ENCODE measurements around the gene RNF186.
"Not testable (repeated sequence)": the region's sequence is repeated elsewhere in the genome, so short reads cannot be mapped to it uniquely, and the experiment has no call there.

RNF186 gene

DNA sequence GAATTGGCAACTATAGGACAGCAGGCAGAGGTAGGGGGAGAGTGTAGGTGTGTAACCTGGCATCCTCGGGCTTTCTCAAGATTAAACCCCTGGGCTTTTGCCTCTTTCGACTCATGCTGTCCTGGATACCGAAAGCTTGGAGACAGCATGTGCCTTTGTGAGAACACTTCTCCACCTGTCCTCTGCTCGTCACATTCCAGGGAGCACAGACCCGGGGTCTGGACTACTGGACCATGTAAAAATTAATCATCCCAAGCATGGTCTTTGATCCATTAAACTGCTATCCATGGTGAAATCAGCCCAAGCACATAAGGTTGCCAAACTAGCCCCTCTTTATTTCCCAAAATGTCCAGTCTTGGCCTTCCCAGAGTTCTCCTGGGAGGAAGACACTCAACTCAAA, 9.0 kb upstream of the RNF186 start:
- DNase-seq: no peak

DNA sequence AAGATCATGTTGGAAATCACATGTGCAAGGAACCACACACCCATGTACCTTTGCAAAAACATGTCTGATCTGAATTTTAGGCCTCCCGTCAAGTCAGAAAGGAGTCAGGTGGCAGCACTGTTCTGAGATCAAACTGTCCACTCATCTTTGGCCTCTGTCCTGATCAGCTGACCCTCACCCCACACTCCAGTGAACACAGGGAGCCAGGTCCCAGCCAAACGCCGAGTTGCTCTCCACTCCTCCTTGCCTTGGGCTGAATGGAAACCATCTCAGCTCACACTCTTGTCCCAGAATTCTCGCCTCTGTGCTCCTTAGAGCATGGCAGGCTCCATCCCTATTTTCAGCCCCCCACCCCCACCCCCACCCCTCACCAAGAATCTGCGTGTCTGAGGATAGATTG, 4.6 kb upstream of the RNF186 start:
- DNase-seq: no peak

DNA sequence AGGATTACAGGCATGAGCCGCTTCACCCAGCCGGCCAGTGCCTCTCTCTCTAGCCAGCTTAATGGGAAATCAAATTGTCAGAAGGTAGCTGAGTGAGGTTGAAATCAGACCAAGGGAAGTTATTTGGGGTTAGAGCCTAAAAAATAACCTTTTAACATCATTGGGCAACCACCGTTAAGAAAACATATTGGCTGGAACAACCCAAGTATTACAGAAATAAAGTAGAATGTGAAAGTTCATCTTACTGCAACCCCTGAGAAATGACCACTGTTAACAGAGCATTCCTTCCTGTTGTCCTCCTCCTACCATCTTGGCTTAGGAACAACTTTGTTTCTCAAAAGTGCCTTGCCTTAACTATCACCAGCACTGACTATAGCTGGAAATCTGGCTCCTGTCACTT, 3.2 kb upstream of the RNF186 start:
- DNase-seq: no peak

DNA sequence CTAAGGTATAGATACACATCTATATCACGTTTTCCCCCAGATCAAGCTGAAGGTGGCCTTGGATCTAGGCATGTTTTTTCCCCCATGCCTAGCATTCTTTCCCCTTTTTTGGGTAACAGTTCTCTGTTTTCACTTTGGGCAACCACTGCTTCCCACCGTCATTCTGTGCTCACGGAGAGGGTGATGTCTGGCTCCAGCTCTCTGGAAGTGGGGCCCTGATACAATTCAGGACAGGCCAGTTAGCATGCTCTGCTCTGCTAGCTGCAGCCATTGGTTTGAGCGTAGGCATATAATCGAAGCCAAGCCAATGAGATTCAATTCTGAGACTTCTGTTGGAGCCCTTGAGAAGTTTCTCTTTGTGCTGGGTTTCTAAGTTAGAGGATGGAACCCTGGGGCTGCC, 2.1 kb upstream of the RNF186 start:
- DNase-seq: no peak

DNA sequence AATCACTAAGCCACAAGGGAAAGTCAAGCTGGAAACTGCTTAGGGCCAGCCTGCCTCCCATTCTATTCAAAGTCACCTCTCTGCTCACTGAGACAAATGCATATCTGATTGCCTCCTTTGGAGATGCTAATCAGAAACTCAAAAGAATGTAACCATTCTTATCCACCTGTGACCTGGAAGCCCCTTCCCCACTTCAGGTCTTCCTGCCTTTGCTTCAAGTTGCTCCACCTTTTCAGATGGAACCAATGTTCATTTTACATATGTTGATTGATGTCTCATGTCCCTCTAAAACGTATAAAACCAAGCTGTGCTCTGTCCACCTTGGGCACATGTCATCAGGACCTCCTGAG, 1.6 kb upstream of the RNF186 start:
- not testable (repeated sequence) for DNase-seq

DNA sequence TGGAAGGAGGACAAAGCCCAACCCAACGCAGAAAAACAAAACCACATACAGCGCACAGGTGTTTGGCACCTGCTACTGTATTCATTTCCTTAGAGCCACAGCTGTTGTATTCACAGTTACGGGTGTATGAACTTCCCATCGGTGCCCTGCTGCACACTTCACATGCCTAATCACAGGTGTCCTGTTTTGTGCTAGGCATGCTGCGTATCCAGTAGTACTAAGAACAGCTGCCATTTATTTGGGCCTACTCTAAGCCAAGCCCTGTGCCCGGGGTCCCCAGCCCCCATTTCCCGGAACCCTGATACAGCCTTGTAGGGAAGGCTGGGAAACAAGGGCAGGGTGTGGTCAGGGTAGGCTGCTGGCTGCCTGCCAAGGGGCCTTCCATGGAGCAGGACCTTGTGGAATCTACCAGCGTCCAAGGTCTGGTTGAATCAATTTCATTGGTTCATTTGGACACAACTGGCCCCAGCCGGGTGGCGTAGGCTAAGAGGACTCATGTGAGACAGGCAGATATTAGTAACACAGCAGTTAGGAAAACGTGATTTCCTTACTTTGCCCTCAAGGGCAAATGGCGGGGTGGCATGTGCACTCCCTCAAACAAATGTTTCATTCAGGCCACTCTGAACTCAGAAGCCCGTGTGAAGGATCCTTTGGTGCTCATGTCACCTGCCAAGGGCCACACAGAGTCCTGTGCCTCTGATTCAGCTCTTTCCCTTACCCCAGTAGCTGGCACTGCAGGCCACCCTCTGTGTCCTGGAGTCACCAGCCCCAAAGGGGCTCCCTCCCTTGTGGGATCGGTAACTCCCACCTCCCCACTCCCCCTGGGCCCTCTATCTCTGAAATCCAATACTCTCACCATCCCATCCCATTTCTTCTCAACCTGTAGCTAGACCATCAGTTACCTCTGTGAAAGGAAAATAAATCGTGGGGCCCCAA, 986 bp upstream of the RNF186 start:
- DNase-seq: no peak

DNA sequence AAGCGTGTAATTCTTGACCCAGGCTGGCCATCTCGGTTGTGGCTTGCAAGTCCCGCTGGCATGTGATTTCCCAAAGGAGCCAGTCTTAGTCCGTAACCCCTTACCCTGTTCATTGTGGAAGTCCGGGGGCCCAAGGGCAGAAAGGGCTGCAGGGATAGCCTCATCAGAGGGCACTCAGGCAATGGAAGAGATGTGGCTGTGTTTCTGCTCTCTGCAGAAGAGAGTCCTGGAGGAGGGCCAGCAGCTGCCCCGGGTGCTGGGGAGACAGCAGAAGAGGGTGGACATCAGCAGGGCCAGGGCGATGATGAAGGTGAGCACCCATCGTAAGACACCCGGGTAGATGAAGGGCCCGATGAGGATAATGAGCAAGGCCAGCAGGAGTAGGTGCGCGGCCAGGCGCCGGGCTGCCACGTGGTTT, 830 bp downstream of the RNF186 start:
- no peak for DNase-seq

DNA sequence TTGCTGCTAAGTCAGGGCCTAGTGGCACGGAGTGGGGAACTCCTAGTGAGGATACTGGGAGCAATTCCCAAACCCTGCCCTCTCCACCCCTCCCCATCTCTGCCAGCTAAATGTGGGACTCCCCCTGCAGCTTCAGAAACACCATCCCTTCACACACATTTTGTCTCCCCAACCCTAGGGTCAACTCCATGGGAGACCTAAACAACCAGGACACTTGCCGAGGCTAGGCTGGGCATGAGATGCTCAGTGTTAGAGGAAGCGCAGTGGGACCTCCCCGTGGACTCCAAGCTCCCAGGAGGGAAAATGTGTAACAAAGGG, 1.5 kb downstream of the RNF186 start:
- DNase-seq: no peak

DNA sequence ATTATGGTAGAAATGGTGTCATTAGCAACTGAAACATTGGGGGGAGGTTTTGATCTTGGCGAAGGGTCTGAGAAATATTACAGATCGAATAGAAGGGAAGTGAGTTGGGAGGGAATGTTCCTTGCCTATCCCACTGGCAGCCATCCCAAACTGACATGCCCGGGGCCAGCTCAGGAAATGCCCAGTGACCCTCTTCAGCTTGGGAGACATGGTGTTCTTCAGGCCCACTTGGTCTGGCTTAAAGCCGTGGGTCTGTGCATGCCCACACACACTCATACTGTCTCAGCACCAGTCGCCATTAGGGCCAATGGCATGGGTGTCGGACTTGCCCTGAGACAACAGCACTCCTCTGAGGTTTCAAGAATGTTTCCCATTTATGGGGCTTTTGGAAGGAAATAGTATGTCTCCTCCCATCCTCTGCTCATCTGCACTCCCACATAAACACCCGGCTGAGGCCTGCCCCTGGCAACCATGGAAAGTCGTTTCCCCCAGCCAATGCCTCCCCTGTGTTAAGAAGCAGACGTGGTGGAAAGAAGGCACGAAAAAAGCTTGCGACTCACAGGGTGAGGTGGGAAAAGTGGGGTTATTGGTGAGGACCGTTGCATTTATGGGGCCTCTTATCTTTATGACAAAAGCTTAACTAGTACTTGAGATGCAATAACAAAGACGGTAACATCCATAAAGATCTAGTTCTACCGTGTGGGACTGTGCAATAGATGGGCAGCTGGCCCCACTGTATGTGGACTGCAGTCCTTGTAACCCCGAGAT, 2.0 kb downstream of the RNF186 start:
- DNase-seq: no peak

DNA sequence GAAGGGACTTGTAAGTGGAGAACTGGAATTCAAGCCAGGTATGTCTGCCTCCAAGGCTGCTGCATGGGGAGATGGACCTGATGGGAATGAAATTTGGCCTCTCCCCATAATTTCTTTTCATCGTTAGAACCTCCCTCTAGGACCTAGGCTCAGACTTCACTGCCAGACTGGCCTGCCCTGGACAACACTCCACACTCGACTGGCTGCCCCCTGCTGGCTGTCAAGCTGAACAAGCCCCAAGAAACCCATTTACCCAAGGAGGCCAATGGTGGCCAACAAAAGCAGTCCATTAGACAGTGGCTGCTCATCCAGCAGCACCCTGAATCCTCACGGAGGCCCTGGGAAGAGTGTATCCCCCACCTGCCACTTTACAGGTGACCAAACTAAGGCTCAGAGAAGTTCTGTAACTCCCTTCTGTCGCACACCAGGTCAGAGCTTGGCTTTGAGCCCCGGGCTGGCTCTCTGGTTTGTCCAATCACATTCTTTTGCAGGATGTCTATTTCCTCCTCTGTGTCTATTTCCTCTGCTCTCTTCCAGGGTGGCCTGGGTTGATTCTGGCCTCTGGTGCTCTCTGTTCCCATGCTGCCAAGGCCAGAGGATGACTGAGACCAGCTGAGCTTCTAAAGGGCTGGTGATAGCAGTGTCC, 3.8 kb downstream of the RNF186 start:
- DNase-seq: peak; percentile 28

DNA sequence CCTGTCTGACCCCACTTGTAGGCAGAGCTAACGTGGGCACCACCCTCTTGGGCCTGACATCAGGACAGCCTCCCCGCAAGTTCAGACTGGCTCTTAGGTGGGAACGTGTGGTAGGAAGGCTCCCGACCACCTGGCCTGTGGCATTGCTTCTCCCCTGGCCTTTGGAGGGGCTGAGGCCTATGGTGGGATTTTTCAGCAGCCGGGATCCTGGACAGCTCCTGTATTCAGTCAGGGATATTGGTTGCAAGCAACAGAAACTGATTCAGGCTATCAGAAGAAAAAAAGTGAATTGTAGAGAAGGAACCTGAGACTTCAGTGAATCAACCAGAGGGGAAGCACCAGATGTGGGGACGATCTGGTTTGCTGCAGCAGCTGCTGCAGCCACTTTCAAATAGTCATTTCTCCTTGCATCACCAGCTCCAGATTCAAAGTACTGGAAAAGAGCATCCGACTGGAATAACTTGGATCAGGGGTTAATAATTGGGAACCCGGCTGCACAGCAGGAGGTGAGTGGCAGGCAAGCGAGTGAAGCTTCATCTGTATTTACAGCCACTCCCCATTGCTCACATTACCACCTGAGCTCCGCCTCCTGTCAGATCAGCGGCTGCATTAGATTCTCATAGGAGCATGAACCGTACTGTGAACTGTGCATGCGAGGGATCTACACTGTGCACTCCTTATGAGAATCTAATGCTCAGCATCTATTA, 5.9 kb downstream of the RNF186 start:
- DNase-seq: no peak

DNA sequence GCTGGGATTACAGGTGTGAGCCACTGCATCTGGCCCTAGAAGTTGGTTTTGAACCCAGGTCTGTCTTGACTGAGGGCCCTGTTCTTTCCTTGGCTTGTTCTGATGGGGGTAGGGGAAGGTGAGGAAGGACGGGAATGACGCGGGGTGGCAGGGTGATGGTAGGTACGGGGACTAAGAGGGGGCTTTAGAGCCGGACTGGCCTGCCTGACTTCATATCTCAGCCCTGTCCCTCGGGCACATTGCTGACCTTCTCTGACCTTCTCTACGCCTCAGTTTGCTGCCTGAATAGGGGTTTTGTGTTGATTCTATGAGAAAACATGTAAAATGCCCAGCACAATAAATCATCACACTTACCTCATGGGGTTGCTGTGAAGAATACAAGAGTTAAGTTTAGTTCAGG, 6.7 kb downstream of the RNF186 start:
- DNase-seq: no peak

DNA sequence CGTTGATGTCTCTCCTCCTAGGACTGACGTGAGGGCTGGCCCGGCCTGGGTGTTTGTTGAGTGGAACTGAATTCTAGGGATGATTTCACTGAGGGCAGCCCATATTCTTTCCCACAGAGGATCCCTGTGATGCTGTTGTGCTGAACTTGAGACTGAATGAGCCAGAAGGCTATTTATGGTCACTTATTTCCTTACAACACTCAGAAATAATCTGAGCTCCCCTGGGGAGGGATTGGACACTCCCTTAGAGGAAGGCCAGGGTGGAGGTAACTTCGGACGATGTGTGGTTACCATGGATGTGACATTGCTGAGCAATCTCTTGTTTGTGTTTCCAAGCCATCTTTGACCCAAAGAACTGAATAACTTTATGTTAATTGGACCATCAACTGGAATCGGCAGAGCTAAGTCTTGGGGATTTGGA, 10.2 kb downstream of the RNF186 start:
- no peak for DNase-seq

DNA sequence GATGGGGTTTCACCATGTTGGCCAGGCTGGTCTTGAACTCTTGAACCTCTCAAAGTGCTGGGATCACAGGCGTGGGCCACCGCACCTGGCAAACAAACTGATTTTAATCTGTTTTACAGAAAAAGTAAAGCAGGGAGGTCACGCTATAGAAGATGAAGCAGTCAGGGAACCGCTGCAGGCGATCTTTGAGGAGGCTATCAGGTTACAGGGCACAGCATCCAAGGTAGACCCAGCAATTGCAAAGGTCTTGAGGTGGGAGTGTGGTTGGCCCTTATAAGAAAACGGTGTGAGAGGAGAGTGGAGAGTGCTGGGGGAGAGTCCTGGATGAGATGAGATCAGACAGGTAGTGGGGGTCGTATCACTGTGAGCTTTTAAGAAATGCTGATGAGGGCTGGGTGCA, 12.8 kb downstream of the RNF186 start:
- DNase-seq: no peak

DNA sequence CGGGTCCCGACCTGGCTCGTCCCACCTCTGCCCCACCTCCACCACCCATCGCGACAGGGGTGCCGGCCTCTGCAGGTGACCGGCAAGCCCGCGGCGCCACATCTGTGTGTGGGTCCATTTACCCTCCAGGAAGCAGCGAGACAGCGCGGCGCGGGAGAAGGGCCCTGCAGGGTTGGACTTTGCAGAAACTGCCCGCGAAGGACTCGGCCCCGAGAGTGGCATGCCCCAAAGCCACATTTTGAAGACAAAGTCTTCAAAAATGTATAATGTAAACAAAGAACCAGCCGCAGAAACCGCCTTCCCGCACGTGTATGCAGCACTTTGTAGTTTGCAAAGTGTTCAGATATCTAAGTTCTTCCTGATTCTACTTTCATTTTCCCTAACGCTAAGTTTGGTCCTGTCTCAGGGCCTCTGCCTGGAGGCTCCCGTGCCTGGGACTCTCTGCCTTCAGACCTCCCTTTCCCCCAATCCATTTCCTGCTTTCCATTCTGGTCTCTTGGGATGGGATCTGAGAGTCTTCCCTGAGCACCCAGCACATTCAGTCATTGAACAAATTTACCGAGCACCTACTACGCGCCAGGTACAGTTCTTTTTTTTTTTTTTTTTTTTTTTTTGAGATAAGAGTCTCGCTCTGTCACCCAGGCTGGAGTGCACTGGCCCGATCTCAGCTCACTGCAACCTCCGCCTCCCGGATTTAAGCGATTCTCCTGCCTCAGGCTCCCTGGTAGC, 14.8 kb downstream of the RNF186 start:
- peak; percentile 82 for DNase-seq

DNA sequence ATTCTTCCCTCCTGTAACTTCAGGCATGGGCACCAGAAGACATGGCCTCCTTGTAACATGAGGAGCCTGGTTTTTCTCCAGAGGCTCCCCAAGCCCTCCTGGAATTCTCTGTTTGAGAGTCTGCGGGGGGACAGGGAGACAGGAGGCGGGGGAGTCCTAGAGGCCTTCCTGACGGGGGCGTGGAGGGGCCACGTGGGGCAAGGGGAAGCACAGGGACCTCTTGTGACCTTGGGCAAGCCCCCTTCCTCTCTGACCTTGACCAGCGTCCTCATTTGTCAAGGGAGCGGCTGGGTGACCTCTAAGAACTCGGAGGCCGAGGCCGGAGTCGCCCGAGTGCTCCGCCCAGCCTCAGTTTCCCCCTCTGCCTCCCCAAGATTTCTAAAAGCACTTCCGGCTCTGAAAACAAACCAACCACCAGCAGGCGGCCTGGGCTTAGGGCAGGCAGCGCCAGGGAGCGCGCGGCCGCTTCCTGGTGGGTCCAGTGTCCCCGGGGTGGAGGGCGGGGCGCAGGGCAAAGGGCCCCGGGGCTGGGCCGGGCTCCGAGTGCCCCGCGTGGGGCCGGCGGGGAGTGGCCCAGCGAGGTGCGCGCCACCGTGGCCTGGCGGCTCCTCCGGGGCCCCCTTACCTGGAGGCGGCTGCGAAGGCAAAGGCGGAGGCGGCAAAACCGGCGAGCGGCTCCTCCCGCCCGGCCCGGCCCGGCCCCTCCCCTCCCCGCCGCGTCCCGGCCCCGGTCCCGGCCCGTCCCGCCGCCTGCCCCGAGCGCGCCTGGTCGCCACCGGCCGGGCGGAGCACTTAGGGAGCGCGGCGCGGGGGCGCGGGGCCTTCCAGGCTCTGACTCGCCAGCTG, 15.6 kb downstream of the RNF186 start, which contains the start of gene TMCO4:
TSS of gene TMCO4 (minus strand) at position 687 of the 846 bp plus-strand sequence. CDS start 19,158 bp downstream, outside the sequence.
- peak; percentile 45 for DNase-seq

DNA sequence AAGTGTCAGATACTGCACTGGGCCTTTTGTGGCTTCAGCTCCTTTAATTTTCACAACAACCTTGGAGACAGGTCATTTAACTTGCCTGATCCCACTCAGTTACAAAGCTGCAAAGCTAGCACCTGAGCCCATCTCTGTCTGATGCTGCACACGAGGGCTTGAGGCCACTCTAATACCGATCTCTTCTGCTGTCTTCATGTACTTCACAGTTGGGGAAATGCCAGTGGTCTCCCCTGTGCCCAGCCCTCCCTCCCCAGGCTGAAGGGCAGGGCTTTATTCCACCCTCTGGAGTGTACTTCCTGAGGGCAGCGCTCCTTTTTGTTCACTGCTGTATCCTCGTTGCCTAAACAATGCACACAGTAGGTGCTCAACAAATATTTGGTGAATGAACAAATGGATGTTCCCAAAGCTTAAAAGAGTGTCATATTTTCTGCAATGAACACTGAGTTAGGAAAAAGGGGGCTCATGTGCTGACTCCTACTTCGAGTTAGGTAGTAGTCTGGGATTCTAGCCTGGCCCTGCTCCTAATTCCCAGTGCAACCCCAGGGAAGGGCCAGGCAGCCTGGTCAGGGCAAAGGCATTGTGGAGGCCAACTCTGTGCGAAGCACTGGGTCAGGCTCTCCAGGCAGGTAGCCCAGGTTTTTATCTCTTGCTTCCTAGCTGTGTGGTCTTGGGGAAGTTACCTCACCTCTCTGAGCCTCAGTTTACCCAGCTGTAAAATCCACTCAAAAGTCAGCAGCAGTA, 16.4 kb downstream of the RNF186 start:
- no peak for DNase-seq

DNA sequence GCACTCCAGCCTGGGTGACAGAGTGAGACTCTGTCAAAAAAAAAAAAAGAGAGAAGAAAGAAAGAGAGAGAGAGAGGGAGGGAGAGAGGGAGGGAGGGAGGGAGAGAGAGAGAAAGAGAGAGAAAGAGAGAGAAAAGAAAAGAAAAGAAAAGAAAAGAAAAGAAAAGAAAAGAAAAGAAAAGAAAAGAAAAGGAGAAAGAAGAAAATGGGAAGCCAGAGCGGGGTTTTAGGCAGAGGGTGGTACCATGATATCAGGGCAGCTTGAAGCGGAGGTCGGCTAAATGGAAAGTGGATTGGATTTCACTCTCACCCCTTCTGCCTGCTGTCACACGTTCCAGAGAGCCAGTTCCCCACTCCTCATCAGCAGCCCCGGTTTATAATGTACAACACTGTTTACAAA, 17.3 kb downstream of the RNF186 start:
- DNase-seq: no peak

DNA sequence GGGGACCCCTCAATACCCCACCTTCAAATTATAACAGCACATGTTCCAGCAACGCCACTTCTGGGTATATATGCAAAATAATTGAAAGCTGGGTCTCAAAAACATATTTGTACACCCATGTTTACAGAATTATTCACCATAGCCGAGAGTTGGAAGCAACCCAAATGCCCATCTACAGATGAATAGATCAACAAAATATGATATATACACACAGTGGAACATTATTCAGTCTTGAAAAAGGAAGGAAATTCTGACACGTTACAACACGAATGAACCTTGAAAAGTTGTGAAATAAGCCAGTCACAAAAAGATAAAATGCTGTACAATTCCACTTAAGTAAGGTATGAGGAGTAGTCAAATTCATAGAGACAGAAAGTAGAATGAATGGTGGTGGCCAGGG, 20.5 kb downstream of the RNF186 start:
- DNase-seq: no peak

DNA sequence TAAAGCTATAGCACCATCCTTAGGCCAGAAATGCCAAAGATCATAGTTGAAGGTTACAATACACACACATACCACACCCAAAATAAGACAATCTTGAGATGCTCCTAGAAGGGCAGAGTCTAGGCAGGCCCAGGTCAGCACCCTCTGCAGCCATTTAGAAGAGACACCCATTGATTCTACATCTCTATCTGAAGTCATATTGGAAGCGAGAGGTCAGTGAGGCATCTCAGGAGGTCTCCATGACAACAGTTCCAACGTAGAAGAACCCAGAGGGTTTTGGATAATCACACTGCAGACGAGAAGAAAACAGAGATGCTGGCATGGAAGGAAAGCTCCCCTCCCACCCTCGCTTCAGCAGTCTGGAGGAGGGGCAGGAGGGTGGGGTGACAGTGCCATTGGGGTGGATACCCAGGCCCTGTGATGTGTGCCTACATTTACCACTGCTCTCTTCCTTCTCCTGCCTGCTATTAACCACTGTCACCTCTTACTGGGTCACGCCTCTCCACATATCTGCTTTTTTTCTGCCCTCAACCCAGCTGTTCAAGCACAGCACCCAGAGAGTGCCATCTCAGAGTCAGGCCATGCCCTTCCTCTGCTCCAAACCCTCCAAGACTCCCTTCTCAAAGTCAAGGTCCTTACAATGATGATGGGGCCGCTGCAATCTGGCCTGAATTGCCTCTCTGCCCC, 21.6 kb downstream of the RNF186 start:
- DNase-seq: no peak

Measured in fibroblast of skin of right quadriceps (primary cell).